NCI-H774 (cell line): Measurements from ENCODE around the gene HBQ1.
"Not testable (repeated sequence)": the region's sequence is repeated elsewhere in the genome, so short reads cannot be mapped to it uniquely, and the experiment has no call there.

Source experiments
- DNase-seq: peaks from one replicate; lab custom pipeline; 2025; lab: John Stamatoyannopoulos, UW

The HBQ1 gene

GRCh38 chr16:180101-180675 is at the start of gene HBQ1:
HBQ1 (plus strand) TSS chr16:180459; CDS start chr16:180487, 28 bp downstream.
- DNase-seq: no peak

- no peak for DNase-seq
Observed at GRCh38 chr16:130533-131173, 49.6 kb upstream of the HBQ1 start.

- no peak for DNase-seq
Observed at GRCh38 chr16:132120-132519, 48.1 kb upstream of the HBQ1 start.

GRCh38 chr16:133716-134115 is 46.5 kb upstream of the HBQ1 start:
- no peak for DNase-seq

GRCh38 chr16:138049-138417 is 42.2 kb upstream of the HBQ1 start:
- no peak for DNase-seq

GRCh38 chr16:140175-140857 is 39.9 kb upstream of the HBQ1 start:
- DNase-seq: no peak

- DNase-seq: no peak
Observed at GRCh38 chr16:142405-142967, 37.8 kb upstream of the HBQ1 start.

- no peak for DNase-seq
Observed at GRCh38 chr16:143047-143446, 37.2 kb upstream of the HBQ1 start.

- DNase-seq: no peak
Observed at GRCh38 chr16:143456-143855, 36.8 kb upstream of the HBQ1 start.

- DNase-seq: no peak
Observed at GRCh38 chr16:144797-145252, 35.4 kb upstream of the HBQ1 start.

GRCh38 chr16:146646-147045 is 33.6 kb upstream of the HBQ1 start:
- no peak for DNase-seq

- DNase-seq: no peak
Observed at GRCh38 chr16:149024-149660, 31.1 kb upstream of the HBQ1 start.

GRCh38 chr16:152141-153128 is 27.8 kb upstream of the HBQ1 start, which contains the start of gene HBZ:
HBZ (plus strand) TSS chr16:152644; CDS start chr16:152910, 266 bp downstream.
- no peak for DNase-seq

GRCh38 chr16:153129-153521 is 27.1 kb upstream of the HBQ1 start:
- DNase-seq: not testable (repeated sequence)

GRCh38 chr16:153550-154216 is 26.6 kb upstream of the HBQ1 start:
- DNase-seq: not testable (repeated sequence)

- DNase-seq: no peak
Observed at GRCh38 chr16:154217-155030, 25.8 kb upstream of the HBQ1 start.

GRCh38 chr16:155031-155398 is 25.2 kb upstream of the HBQ1 start:
- DNase-seq: no peak

GRCh38 chr16:159136-159849 is 21.0 kb upstream of the HBQ1 start:
- no peak for DNase-seq

- DNase-seq: not testable (repeated sequence)
Observed at GRCh38 chr16:160242-160641, 20.0 kb upstream of the HBQ1 start.
